ENCODE measurements around the gene AGAP1.

AGAP1 gene

GRCh38 chr2:235958221-235958930 is 464.5 kb downstream of the AGAP1 start:
- no peak for DNase-seq

GRCh38 chr2:235958931-235959410 is 465.1 kb downstream of the AGAP1 start:
- no peak for DNase-seq

GRCh38 chr2:235960011-235960715 is 466.3 kb downstream of the AGAP1 start:
- DNase-seq, result no peak

- DNase-seq, result peak; percentile 54
Observed at GRCh38 chr2:235960716-235961640, 467.1 kb downstream of the AGAP1 start.

- no peak for DNase-seq
Observed at GRCh38 chr2:235961711-235962110, 467.9 kb downstream of the AGAP1 start.

GRCh38 chr2:235963853-235964577 is 470.2 kb downstream of the AGAP1 start:
- peak; percentile 37 for DNase-seq

- DNase-seq, result peak; percentile 49
Observed at GRCh38 chr2:235964787-235965390, 471.0 kb downstream of the AGAP1 start.

- peak; percentile 53 for DNase-seq
Observed at GRCh38 chr2:235966396-235966795, 472.6 kb downstream of the AGAP1 start.

GRCh38 chr2:235966932-235967757 is 473.3 kb downstream of the AGAP1 start:
- DNase-seq, result peak; percentile 44

GRCh38 chr2:235968155-235968554 is 474.3 kb downstream of the AGAP1 start:
- no peak for DNase-seq

GRCh38 chr2:235968616-235969324 is 474.9 kb downstream of the AGAP1 start:
- DNase-seq, result peak; percentile 38

- DNase-seq, result peak; percentile 39
Observed at GRCh38 chr2:235970204-235971040, 476.6 kb downstream of the AGAP1 start.

- peak; percentile 5 for DNase-seq
Observed at GRCh38 chr2:235976516-235976915, 482.7 kb downstream of the AGAP1 start.

- peak; percentile 55 for DNase-seq
Observed at GRCh38 chr2:235976956-235977355, 483.1 kb downstream of the AGAP1 start.

- DNase-seq, result peak; percentile 3
Observed at GRCh38 chr2:235977445-235977844, 483.6 kb downstream of the AGAP1 start.

- peak; percentile 9 for DNase-seq
Observed at GRCh38 chr2:235978022-235978421, 484.2 kb downstream of the AGAP1 start.

- no peak for DNase-seq
Observed at GRCh38 chr2:235979037-235979436, 485.2 kb downstream of the AGAP1 start.

GRCh38 chr2:235979753-235980435 is 486.1 kb downstream of the AGAP1 start:
- peak; percentile 52 for DNase-seq

GRCh38 chr2:235981631-235982030 is 487.8 kb downstream of the AGAP1 start:
- DNase-seq, result no peak

Measured in activated effector memory CD4-positive, alpha-beta T cell treated with anti-CD3 and anti-CD28 coated beads, Interleukin-2, amount 50 U/mL, for 16 hours (primary cell).